ENCODE results near the gene UGT1A1. TPM values are rescaled to one million over a fixed set of nuclear protein-coding genes. Genes with fewer than 3 reads are reported as not detected.

Gene UGT1A1
- total RNA-seq, 4 donors from 2014 or later, result 0.24 to 1.5 (median 0.72) TPM; not detected in 1

- Histone ChIP-seq H3K4me3 (no peak overlapping the region), H3K27ac (no peak overlapping the region), H3K4me1 (no peaks in the 10 kb centered on the region), H3K36me3 (no peaks in the 10 kb centered on the region), H3K9me3 (no peaks in the 10 kb centered on the region), H3K27me3 (peaks cover 6% of the 10 kb centered on the region)
- no CpG with 5 or more reads among the region's 5 CpGs for WGBS
- TF ChIP-seq EP300 (IDR thresholded peaks at IDR 0.05), result no peak
- DNase-seq (ENCODE audit: low spot score in 2 of 2), result no peak
Measured at GRCh38 chr2:233799716-233800115, 39.6 kb downstream of the UGT1A1 start.

GRCh38 chr2:233800208-233800607, 40.1 kb downstream of the UGT1A1 start:
- Histone ChIP-seq H3K4me1 (no peaks in the 10 kb centered on the region), H3K27me3 (peaks cover 6% of the 10 kb centered on the region), H3K9me3 (no peaks in the 10 kb centered on the region), H3K4me3 (no peak overlapping the region), H3K36me3 (no peaks in the 10 kb centered on the region), H3K27ac (no peak overlapping the region)
- TF ChIP-seq CTCF (IDR thresholded peaks at IDR 0.05) (no peak), POLR2AphosphoS5 (IDR thresholded peaks at IDR 0.05) (no peak), POLR2A (IDR thresholded peaks at IDR 0.05) (no peak), EP300 (IDR thresholded peaks at IDR 0.05) (no peak)
- no peak for DNase-seq (ENCODE audit: low spot score in 2 of 2)
- 85% methylated on average over 5 of the region's 7 CpGs for WGBS

- no peak for DNase-seq (ENCODE audit: low spot score in 2 of 2)
- no peaks in the 10 kb centered on the region for H3K4me1 ChIP-seq
- H3K9me3 ChIP-seq, result no peaks in the 10 kb centered on the region
- H3K27me3 ChIP-seq, result peaks cover 6% of the 10 kb centered on the region
- no peak overlapping the region for H3K4me3 ChIP-seq
- 78% methylated on average over 9 of the region's 9 CpGs for WGBS
- no peak for TF ChIP-seq POLR2A (IDR thresholded peaks at IDR 0.05)
- no peak for TF ChIP-seq CTCF (IDR thresholded peaks at IDR 0.05)
- TF ChIP-seq EP300 (IDR thresholded peaks at IDR 0.05), result no peak
- no peak for TF ChIP-seq POLR2AphosphoS5 (IDR thresholded peaks at IDR 0.05)
- no peaks in the 10 kb centered on the region for H3K36me3 ChIP-seq
- no peak overlapping the region for H3K27ac ChIP-seq
Measured at GRCh38 chr2:233801357-233802131, 41.5 kb downstream of the UGT1A1 start.

GRCh38 chr2:233802132-233802815, 42.2 kb downstream of the UGT1A1 start:
- Histone ChIP-seq H3K4me3 (no peak overlapping the region), H3K27ac (no peak overlapping the region), H3K9me3 (no peaks in the 10 kb centered on the region), H3K27me3 (peaks cover 6% of the 10 kb centered on the region), H3K4me1 (no peaks in the 10 kb centered on the region), H3K36me3 (no peaks in the 10 kb centered on the region)
- WGBS, result 58% methylated on average over 2 of the region's 3 CpGs
- TF ChIP-seq POLR2A (IDR thresholded peaks at IDR 0.05) (no peak), CTCF (IDR thresholded peaks at IDR 0.05) (no peak), EP300 (IDR thresholded peaks at IDR 0.05) (no peak), POLR2AphosphoS5 (IDR thresholded peaks at IDR 0.05) (no peak)
- DNase-seq (ENCODE audit: low spot score in 2 of 2), result peak in 1 of 2 donors; percentile 40

GRCh38 chr2:233803292-233803911, 43.3 kb downstream of the UGT1A1 start:
- TF ChIP-seq EP300 (IDR thresholded peaks at IDR 0.05) (no peak), POLR2A (IDR thresholded peaks at IDR 0.05) (no peak), POLR2AphosphoS5 (IDR thresholded peaks at IDR 0.05) (no peak), CTCF (IDR thresholded peaks at IDR 0.05) (no peak)
- H3K36me3 ChIP-seq, result no peaks in the 10 kb centered on the region
- no peak overlapping the region for H3K4me3 ChIP-seq
- no peaks in the 10 kb centered on the region for H3K4me1 ChIP-seq
- H3K27ac ChIP-seq, result no peak overlapping the region
- WGBS, result 61% methylated on average over 2 of the region's 2 CpGs
- DNase-seq (ENCODE audit: low spot score in 2 of 2), result peak in 1 of 2 donors; percentile 38
- no peaks in the 10 kb centered on the region for H3K9me3 ChIP-seq
- H3K27me3 ChIP-seq, result peaks cover 10% of the 10 kb centered on the region
